ENCODE data around the gene KMT5C. TPM values are rescaled to one million over a fixed set of nuclear protein-coding genes. Genes with fewer than 3 reads are reported as not detected.

The KMT5C gene
- total and polyA plus RNA-seq, 8 donors, result 4.3 to 27.4 (median 8.9) TPM

- peaks cover 0 to 5% (median 0%) of the 10 kb centered on the region in 4 donors for H3K27me3 ChIP-seq
- no peak overlapping the region for H3K27ac ChIP-seq
- ATAC-seq (no peak), FAIRE-seq (no peak), DNase-seq (no peak)
- H3K4me1 ChIP-seq, result peaks cover 0 to 3% (median 0%) of the 10 kb centered on the region in 3 donors
- WGBS, 2 donors, result 61 to 66% methylated on average over 6 of the region's 6 CpGs
- intact Hi-C loops (cut with DNase I), result no loop called here
- no peaks in the 10 kb centered on the region for H3K9me3 ChIP-seq
- H3K4me3 ChIP-seq, result no peak overlapping the region
- H3K36me3 ChIP-seq, result no peaks in the 10 kb centered on the region
- no peak for TF ChIP-seq CTCF (IDR thresholded peaks at IDR 0.05)
These were observed 12.4 kb downstream of the KMT5C start for GRCh38 chr19:55352040-55352439.

DNA sequence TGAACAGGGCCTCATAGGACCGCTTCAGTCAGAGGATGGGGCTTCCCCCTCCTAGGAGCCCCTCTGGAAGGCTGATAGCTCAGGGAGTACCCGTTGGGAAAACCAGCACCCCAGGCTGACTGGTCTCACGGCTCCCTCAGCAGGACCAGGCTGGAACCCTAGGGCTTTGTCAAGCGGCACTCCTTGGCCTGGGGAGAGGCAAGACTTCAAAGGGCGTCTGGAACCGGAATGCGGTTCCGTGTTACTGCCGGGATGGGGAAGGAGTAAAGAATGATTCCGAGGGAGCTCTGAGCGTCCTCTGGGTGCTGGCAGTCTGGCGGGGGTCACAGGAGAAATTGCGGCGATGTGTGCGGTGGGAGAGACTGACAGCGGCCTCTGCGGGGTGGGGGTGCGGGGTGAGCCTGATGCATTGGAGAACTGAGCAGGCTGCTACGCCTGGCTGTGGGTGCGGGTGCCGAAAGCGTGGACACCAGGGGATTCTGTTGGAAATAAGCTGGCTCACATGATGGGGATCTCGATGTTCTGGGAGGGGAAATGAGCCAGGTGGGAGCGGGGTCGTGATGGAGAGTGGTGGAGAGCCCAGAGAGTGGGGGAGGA is 13.0 kb downstream of the KMT5C start:
- Histone ChIP-seq H3K4me3 (no peak overlapping the region), H3K27me3 (peaks cover 0 to 5% (median 0%) of the 10 kb centered on the region in 4 donors), H3K27ac (no peak overlapping the region), H3K4me1 (peaks cover 0 to 3% (median 0%) of the 10 kb centered on the region in 3 donors), H3K36me3 (no peaks in the 10 kb centered on the region), H3K9me3 (no peaks in the 10 kb centered on the region)
- DNase-seq (no peak), FAIRE-seq (no peak), ATAC-seq (no peak)
- TF ChIP-seq CTCF (IDR thresholded peaks at IDR 0.05), result no peak
- 42 to 44% methylated on average over 25 of the region's 25 CpGs for WGBS, 2 donors
- intact Hi-C loops (cut with DNase I), result no loop called here

- ATAC-seq (peak in 1 of 4 donors; percentile 6), DNase-seq (no peak), FAIRE-seq (no peak)
- no peak for TF ChIP-seq CTCF (IDR thresholded peaks at IDR 0.05)
- Histone ChIP-seq H3K27ac (no peak overlapping the region), H3K27me3 (peaks cover 0 to 5% (median 0%) of the 10 kb centered on the region in 4 donors), H3K9me3 (no peaks in the 10 kb centered on the region), H3K36me3 (no peaks in the 10 kb centered on the region), H3K4me3 (peak overlapping the region in 3 of 4 donors; percentile 16 to 43 (median 18)), H3K4me1 (peaks cover 0 to 3% (median 0%) of the 10 kb centered on the region in 3 donors)
- intact Hi-C loops (cut with DNase I), result no loop called here
- 2 to 3% methylated on average over 24 of the region's 24 CpGs for WGBS, 2 donors
These were observed 13.7 kb downstream of the KMT5C start for GRCh38 chr19:55353356-55353802.

DNA sequence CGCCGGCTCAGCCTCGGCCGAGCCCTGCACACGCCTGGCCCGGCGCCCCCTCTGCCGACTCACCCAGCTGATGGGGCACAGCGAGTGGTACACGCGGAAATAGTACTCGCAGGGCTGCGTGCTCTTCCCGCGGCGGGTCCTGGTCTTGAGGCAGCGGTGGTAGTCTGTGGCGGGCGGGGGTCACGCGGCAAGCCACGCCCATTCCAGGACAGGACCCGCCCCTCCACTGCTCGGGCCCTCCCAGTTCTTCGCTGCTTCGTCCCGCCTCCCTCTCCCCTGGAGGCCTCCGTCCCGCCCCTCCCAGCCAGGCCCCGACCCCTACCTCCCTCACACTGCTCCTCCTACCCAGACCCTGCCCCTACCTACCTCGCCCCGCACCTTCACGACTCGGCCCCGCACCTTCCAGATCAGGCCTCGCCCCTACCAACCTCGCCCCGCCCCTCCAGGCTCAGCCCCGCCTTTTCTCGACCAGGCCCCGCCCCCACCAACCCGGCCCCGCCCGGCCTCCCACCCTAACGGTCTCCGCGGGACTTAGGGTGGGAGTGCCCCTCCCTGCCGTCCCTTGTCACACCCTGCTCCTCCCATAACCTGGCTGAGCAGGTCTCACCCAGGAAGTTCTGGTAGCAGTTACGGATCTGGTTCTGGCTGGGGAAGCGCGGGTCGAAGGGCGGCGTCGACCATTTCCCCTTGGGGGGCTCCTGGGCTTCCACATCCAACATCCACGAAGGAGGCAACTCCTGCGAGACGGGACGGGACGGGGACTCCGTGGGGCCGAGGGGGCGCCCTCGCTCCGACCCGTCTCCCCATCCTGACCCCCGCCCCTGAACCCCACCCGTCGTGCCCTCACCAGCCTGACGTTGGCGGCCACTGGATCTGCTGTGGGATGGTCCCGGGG is 14.4 kb downstream of the KMT5C start:
- Histone ChIP-seq H3K27me3 (peaks cover 0 to 5% (median 0%) of the 10 kb centered on the region in 4 donors), H3K4me3 (peak overlapping the region in 3 of 4 donors; percentile 16 to 43 (median 18)), H3K9me3 (no peaks in the 10 kb centered on the region), H3K4me1 (peaks cover 0 to 3% (median 0%) of the 10 kb centered on the region in 3 donors), H3K27ac (no peak overlapping the region), H3K36me3 (no peaks in the 10 kb centered on the region)
- intact Hi-C loops (cut with DNase I), result no loop called here
- TF ChIP-seq CTCF (IDR thresholded peaks at IDR 0.05), result no peak
- 2 to 4% methylated on average over 62 to 72 of the region's 72 CpGs for WGBS, 2 donors
- ATAC-seq, result peak; percentile 80 to 98 (median 89)
- DNase-seq, result peak in 5 of 6 donors; percentile 64 to 84 (median 76)
- FAIRE-seq, result no peak
